ENCODE results near the gene DDX5.
"Not testable (repeated sequence)": the region's sequence is repeated elsewhere in the genome, so short reads cannot be mapped to it uniquely, and the experiment has no call there.

Gene DDX5

DNA sequence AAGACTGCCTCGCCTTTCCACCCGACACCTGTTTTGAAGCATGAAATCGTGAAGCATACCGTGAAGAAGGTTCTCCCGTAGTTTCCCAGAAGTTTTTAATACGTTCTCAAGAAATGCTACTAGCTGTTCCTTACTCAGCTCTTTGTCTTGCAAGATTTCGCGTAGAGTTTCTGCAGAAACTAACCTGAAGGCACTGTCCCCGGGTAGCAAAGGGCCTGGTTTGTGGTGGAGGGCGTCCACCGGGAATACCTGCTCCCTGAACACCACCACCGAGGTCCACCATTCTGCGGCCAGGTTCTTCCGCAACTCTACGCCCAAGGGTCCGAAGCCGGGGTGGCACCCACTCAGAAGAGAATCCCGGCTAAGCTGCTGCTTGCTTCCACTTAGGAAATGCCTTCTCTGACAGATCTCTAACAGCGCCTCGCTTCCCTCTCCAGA is 9.7 kb downstream of the DDX5 start:
- no peaks in the 10 kb centered on the region for H3K27me3 ChIP-seq (ENCODE audit: control insufficient read depth, insufficient read depth, low read length)
- TF ChIP-seq, protein P1, sequence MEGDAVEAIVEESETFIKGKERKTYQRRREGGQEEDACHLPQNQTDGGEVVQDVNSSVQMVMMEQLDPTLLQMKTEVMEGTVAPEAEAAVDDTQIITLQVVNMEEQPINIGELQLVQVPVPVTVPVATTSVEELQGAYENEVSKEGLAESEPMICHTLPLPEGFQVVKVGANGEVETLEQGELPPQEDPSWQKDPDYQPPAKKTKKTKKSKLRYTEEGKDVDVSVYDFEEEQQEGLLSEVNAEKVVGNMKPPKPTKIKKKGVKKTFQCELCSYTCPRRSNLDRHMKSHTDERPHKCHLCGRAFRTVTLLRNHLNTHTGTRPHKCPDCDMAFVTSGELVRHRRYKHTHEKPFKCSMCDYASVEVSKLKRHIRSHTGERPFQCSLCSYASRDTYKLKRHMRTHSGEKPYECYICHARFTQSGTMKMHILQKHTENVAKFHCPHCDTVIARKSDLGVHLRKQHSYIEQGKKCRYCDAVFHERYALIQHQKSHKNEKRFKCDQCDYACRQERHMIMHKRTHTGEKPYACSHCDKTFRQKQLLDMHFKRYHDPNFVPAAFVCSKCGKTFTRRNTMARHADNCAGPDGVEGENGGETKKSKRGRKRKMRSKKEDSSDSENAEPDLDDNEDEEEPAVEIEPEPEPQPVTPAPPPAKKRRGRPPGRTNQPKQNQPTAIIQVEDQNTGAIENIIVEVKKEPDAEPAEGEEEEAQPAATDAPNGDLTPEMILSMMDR (IDR thresholded peaks at IDR 0.05) = no peak
- no peaks in the 10 kb centered on the region for H3K36me3 ChIP-seq (ENCODE audit: control insufficient read depth, insufficient read depth, low read length)

DNA sequence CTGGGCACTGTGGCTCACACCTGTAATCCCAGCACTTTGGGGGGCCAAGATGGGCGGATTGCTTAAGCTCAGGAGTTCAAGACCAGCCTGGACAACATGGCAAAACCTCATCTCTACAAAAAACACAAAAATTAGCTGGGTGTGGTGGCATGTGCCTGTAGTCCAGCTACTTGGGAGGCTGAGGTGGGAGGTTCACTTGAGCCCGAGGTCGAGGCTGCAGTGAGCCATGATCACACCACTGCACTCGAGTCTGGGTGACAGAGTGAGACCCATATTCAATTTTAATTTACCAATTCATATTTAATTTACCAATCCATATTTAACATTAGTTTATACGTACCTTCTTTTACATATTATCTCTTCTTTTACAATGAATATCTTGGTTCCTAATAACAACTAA is 10.8 kb downstream of the DDX5 start:
- not testable (repeated sequence) for H3K79me2 ChIP-seq; H3K4me1 ChIP-seq; H3K4me2 ChIP-seq (ENCODE audit: low read length); H3K9me3 ChIP-seq (ENCODE audit: control insufficient read depth, low read length); H3K27me3 ChIP-seq (ENCODE audit: control insufficient read depth, insufficient read depth, low read length); H3K9ac ChIP-seq; H3K4me3 ChIP-seq (ENCODE audit: low read depth, low read length); H3K27ac ChIP-seq; H2AFZ ChIP-seq; H3K36me3 ChIP-seq (ENCODE audit: control insufficient read depth, insufficient read depth, low read length)

More for the DNA sequence above, 9.7 kb downstream of the DDX5 start:
- H3K79me2 ChIP-seq = peaks cover 8% of the 10 kb centered on the region
- no peaks in the 10 kb centered on the region for H3K9me3 ChIP-seq (ENCODE audit: control insufficient read depth, low read length)
- peak overlapping the region; percentile 90 for H3K4me2 ChIP-seq (ENCODE audit: low read length)
- H3K27ac ChIP-seq = peak overlapping the region; percentile 68
- peak overlapping the region; percentile 31 for H3K9ac ChIP-seq
- H3K4me3 ChIP-seq (ENCODE audit: low read depth, low read length) = peak overlapping the region; percentile 61
- peaks cover 4% of the 10 kb centered on the region for H3K4me1 ChIP-seq
- peak overlapping the region; percentile 72 for H2AFZ ChIP-seq

DNA sequence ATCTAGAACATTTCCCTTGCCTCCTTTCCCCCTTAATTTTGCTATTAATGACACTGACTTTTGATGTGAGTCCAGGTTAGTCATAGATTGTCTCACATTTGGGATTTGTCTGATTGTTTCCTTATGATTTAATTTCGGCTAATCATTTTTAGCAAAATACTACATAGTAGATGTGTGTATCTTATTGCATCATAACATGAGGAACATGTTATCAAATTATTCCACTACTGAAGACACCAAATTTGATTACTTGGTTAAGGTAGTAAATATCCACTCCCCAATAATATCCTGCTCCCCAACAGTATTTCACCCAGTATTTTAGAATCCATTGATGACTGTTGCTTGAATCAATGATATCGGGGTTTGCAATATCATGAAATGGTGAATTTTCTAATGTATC is 12.0 kb downstream of the DDX5 start:
- no peak overlapping the region for H3K4me2 ChIP-seq (ENCODE audit: low read length)
- no peak overlapping the region for H3K27ac ChIP-seq
- no peak overlapping the region for H2AFZ ChIP-seq
- no peak overlapping the region for H3K4me3 ChIP-seq (ENCODE audit: low read depth, low read length)
- no peak overlapping the region for H3K9ac ChIP-seq
- peaks cover 4% of the 10 kb centered on the region for H3K4me1 ChIP-seq
- no peaks in the 10 kb centered on the region for H3K36me3 ChIP-seq (ENCODE audit: control insufficient read depth, insufficient read depth, low read length)
- TF ChIP-seq, protein P1 (IDR thresholded peaks at IDR 0.05) = no peak
- peaks cover 3% of the 10 kb centered on the region for H3K79me2 ChIP-seq
- H3K27me3 ChIP-seq (ENCODE audit: control insufficient read depth, insufficient read depth, low read length) = no peaks in the 10 kb centered on the region
- H3K9me3 ChIP-seq (ENCODE audit: control insufficient read depth, low read length) = no peaks in the 10 kb centered on the region

DNA sequence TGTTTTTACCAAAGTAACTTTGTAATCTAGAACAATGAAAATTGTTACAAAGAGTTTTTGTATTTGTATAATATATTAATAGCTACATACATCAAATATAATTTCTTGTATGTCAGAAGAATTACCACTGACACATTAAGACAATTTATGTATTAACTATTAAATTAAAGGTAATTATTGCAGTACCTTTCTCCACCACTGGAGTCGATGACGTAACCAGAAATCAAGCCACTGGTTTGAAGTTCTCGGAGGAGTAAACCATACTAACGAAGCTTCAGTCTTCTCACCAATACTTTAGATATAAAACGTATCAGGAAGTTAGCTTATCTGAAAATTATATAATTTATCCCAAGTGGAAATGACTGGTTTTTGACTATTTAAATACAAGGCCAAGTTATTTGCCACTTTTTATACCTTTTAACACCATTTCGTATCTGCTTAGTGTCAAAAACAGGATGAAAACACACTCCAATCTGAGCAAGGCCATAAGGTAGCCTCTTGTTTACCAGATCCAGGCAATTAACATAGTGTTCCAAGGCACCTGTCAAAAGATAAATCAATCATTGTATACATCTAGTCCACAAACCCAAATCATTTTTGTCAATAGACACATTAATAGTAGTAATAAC is 13.5 kb downstream of the DDX5 start:
- no peak overlapping the region for H3K27ac ChIP-seq
- H3K36me3 ChIP-seq (ENCODE audit: control insufficient read depth, insufficient read depth, low read length) = no peaks in the 10 kb centered on the region
- H3K9me3 ChIP-seq (ENCODE audit: control insufficient read depth, low read length) = no peaks in the 10 kb centered on the region
- H3K4me1 ChIP-seq = peaks cover 4% of the 10 kb centered on the region
- H3K27me3 ChIP-seq (ENCODE audit: control insufficient read depth, insufficient read depth, low read length) = no peaks in the 10 kb centered on the region
- H3K9ac ChIP-seq = no peak overlapping the region
- H2AFZ ChIP-seq = no peak overlapping the region
- H3K4me3 ChIP-seq (ENCODE audit: low read depth, low read length) = no peak overlapping the region
- H3K4me2 ChIP-seq (ENCODE audit: low read length) = no peak overlapping the region
- TF ChIP-seq, protein P1 (IDR thresholded peaks at IDR 0.05) = peak; percentile 41
- H3K79me2 ChIP-seq = peaks cover 3% of the 10 kb centered on the region

DNA sequence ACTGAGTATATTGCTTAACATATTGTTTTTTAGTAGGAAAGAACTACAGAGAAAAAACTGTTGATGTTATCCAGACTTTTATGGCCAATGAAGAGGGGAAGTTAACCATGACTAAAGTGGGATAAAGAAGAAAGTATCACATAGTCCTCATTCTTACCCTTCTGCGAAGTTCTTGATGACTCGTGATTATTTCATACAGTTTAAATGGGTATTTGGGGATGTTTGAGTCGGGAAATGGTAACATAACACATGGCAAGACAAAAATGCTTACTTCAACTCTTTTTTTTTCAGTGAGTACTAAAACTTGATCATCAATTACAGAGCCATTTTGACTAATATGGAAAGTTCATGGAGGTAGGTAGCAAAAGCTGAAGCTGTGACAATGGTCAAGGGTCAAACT is 14.1 kb downstream of the DDX5 start:
- Histone ChIP-seq H3K36me3 (ENCODE audit: control insufficient read depth, insufficient read depth, low read length) (no peaks in the 10 kb centered on the region), H3K9me3 (ENCODE audit: control insufficient read depth, low read length) (no peaks in the 10 kb centered on the region), H3K4me3 (ENCODE audit: low read depth, low read length) (no peak overlapping the region), H3K4me2 (ENCODE audit: low read length) (no peak overlapping the region), H2AFZ (no peak overlapping the region), H3K4me1 (no peaks in the 10 kb centered on the region), H3K9ac (no peak overlapping the region), H3K27ac (no peak overlapping the region), H3K27me3 (ENCODE audit: control insufficient read depth, insufficient read depth, low read length) (no peaks in the 10 kb centered on the region), H3K79me2 (peaks cover 3% of the 10 kb centered on the region)
- TF ChIP-seq, protein P1 (IDR thresholded peaks at IDR 0.05) = no peak
